GM12892 (cell line): Measurements from ENCODE around the gene TMEM209.

ENCODE experiments used
- DNase-seq: peaks from one replicate; pipeline ENCODE4 v3.0.0; 2011; ENCODE audit not compliant: insufficient read length
- FAIRE-seq: peaks from 2 replicates; lab custom pipeline; 2011; peaks lifted over from hg19 to GRCh38; lab: Jason Lieb, UNC
- POLR2A ChIP-seq: IDR thresholded peaks from 2 replicates; pipeline ENCODE4 v1.6.1; 2011; ENCODE audit warnings: low read depth, low read length, control low read depth
- POLR2AphosphoS5 ChIP-seq: IDR thresholded peaks from 2 replicates; pipeline ENCODE4 v1.6.1; 2011; ENCODE audit warnings: low read depth, low read length, control low read depth
- TAF1 ChIP-seq: IDR thresholded peaks from 2 replicates; pipeline ENCODE4 v1.6.1; 2011; ENCODE audit warnings: low read depth, mild to moderate bottlenecking, control low read depth, low read length, borderline replicate concordance

TMEM209 gene

DNA sequence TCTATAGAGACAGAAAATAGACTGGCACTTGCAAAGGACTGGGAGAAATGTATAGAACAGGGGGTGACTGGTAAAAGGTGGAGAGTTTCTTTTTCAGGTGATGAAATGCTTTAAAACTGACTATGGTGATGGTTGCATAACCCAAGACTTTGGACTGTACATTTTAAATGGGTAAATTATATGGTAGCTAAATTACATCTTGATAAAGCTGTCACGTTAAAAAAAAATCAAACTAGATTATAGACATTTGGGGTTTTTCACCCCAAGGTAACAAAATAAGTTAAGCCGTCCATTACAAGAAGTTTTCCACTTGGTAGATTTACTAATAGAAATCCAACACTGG, 24.0 kb downstream of the TMEM209 start:
- FAIRE-seq: no peak
- DNase-seq: no peak
- no peak for TF ChIP-seq POLR2AphosphoS5

DNA sequence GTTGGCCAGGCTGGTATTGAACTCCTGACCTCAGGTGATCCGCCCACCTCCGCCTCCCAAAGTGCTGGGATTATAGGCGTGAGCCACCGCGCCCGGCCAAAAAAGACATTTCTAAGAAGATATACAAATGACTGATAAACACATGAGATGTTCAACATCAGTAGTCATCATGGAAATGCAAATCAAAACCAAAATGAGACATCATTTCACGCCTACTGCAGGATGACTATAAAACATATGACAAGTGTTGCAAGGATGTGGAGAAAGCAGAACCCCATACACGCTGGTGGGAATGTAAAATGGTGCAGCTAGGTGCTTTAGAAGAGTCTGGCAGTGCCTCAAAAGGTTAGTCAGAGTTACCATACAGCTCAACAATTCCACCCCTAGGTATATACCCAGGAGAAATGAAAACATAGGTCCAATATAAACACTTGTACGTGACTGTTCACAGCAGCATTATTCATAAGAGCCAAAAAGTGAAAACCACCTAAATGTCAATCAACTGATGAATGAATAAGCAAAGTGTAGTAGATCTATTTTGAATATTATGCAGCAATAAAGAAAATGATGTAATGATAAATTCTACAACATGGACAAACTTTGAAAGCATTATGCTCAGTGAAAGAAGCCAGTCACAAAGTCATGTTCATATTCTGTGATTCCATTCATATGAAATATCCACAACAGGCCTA, 24.5 kb downstream of the TMEM209 start:
- TF ChIP-seq TAF1 (no peak), POLR2A (no peak), POLR2AphosphoS5 (no peak)
- FAIRE-seq: peak; percentile 77
- DNase-seq: no peak

- DNase-seq (no peak), FAIRE-seq (no peak)
- TF ChIP-seq POLR2AphosphoS5 (no peak), POLR2A (no peak), TAF1 (no peak)
Observed at GRCh38 chr7:130179631-130180030, 25.6 kb downstream of the TMEM209 start.

DNA sequence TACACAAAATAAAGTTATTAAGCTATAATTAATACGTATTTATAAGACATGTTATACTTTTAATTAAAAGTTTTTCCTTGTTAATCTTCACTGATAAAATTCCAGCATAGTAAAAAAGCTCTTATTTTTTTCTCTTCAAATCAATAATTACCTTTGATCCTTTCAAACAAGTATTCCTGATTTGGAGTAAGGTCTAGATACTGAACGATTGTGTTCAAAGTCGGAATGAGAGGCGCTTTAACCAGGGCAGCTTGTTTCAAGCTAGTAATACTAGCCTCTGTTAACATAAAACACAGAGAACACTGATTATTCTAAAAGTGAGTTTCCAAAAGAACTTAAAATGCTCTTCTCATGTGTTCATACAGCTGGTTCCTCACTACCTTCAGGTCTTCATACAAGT, 27.0 kb downstream of the TMEM209 start:
- TF ChIP-seq POLR2A: no peak
- TF ChIP-seq TAF1: no peak
- no peak for TF ChIP-seq POLR2AphosphoS5
- DNase-seq (no peak), FAIRE-seq (no peak)

DNA sequence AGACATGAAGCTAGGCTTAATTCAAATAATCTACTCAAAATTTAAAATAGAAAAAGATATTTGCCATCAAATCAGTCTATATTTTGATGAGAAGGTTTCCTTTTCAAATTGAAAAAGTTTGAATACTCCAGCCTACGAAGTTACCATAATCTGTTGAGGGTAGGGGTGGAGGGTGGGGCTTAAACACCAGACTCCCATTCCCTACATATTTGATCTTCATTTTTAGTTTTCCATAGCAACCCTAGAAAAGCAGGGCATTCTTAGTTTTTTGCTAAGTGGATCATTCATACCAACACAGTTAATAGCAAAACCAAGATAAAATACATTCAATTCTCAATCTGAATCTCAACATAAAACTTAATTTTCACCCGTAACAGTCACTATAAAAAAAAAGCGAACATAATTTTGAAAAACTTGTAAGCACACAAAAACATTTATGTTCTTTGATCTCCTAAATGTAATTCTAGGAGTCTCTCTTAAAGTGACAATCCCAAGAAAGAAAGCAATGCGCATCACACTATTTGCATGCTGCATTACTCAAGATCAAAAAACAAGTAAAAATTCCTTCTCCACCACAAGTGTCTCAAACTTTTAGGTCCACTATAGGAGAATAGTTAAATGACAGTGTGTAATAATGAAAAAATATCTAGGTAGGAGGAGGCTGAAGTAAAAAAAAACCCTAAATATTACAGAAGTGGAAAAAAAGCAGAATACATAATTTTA, 30.8 kb downstream of the TMEM209 start:
- FAIRE-seq (no peak), DNase-seq (no peak)
- TF ChIP-seq TAF1 (no peak), POLR2AphosphoS5 (no peak), POLR2A (no peak)

DNA sequence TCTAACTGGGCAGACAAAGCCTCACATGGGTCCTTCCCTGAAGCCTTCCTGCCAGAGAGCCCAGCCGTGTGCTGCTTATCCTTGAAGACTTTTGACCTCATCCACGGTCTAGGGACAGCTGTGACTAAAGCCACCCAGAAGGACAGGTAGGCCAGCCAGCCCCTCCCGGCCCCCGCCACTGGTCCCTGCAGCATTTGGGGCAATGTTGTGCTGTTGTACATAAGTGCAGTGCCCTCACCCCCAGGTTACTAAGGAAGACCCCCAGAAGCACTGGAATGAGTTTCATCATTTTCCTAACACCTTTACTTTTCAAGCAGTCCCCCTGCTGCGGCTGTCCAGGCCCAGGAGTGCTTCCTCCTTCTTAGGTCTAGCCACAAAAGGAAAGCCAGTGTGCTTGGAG, 43.0 kb downstream of the TMEM209 start:
- DNase-seq: no peak
- TF ChIP-seq POLR2AphosphoS5 (no peak), TAF1 (no peak), POLR2A (no peak)
- no peak for FAIRE-seq

DNA sequence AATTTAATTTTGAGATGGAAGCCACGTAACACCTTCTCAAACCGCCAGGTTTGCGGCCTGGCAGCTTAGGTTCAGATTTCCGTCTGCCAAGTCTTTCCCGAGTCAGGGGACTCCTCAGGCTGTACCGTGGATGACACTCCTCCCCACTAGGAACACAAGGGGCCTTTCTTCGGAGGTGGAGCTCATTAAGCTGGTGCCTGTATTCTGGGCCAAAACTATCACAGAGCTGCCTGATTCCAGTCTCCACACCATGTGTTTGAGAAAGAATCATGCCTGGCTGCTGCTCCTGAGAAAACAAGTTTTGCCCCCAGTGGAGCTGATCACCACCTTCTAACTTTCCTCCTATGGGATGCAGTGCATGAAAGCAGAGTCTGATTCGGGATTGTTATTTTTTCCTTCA, 44.8 kb downstream of the TMEM209 start:
- no peak for FAIRE-seq
- no peak for DNase-seq
- TF ChIP-seq TAF1 (no peak), POLR2A (no peak)

DNA sequence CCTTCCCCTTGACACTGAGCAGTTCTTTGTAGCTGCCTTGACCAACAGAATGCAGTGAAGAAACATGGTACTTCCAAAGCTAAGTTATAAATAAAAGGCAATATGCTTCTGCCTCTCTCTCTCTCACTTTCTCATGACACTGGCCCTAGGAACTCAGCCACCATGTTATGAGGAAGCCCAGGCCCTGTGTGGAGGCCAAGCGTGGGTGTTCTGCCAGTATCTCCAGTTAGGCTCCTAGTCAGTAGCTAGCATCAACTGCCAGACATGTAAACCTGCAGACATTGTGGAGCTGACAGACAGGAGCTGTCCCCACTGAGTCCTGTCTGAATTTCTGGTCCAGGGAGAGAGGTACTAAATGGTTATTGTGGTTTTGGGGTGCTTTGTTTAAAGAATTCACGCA, 45.2 kb downstream of the TMEM209 start:
- TF ChIP-seq POLR2A (no peak), POLR2AphosphoS5 (no peak), TAF1 (no peak)
- no peak for DNase-seq
- no peak for FAIRE-seq

- no peak for TF ChIP-seq POLR2A
- no peak for TF ChIP-seq POLR2AphosphoS5
- no peak for TF ChIP-seq TAF1
- FAIRE-seq (no peak), DNase-seq (no peak)
Observed at GRCh38 chr7:130157700-130158099, 47.5 kb downstream of the TMEM209 start.

- TF ChIP-seq POLR2AphosphoS5 (no peak), POLR2A (no peak), TAF1 (no peak)
- FAIRE-seq (no peak), DNase-seq (no peak)
Observed at GRCh38 chr7:130156140-130156539, 49.1 kb downstream of the TMEM209 start.

DNA sequence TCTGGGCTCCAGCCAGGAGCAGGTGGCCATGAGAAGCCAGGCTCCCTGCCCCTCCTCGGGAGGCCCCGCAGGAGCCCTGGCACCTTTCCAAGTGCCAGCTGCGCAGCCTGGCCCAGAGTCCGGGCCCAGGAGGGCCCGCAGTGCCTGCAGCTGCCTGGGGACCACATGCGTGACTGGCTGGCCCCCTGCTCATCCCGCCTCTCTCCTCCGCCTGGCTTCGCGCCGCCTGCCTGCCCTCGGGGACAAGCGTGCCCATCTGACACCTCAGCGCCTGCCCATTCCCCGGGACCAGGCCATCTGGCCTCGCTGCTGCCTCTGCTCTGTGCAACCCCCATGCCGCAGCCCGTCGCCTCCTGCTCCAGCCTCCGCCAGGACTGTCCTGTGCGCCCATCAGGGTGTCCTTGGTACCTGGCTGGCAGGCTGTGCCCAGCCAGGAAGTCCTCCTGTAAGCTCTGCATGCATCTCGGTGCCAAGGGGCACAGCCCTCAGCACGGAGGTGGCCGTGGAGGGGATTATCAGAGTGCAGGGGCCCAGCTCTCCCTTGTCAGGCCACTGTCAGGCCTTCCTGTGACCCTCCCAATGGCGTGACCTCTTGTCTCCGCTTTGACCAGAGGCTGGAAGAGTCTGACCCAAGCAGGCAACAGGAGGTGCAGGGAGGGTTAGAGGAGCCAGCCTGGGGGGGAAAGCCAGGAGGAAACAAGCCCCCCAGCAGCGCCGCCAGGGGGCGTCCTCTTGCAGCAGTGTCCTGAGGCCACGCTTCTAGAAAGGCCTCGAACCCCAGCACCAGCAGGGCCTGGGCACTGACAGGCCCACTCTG, 50.5 kb downstream of the TMEM209 start:
- DNase-seq (no peak), FAIRE-seq (no peak)
- TF ChIP-seq TAF1 (no peak), POLR2AphosphoS5 (no peak), POLR2A (no peak)
